Heart left ventricle (tissue), 16 donors: ENCODE data around the gene RELB. TPM values are rescaled to one million over a fixed set of nuclear protein-coding genes. Genes with fewer than 3 reads are reported as not detected.

Experiments
- ATAC-seq, 4 donors: fragments of 200-7000 bp; cut with Tn5 transposase; one replicate each; pipeline ENCODE4 v1.9.1; 2020 to 2022; ENCODE audit warnings: moderate library complexity in 4 of 4, mild to moderate bottlenecking in 3 of 4, moderate number of reproducible peaks in 1 of 4
- DNase-seq, 5 donors: peaks; one replicate each; pipeline ENCODE4 v3.0.0-alpha.2; 2020
- H3K27ac ChIP-seq, 12 donors: fragments of 200-600 bp; sonication (generic) in 4 of 12; one replicate each; pipeline versions ENCODE4 v1.5.0 to v1.8.0; 2016 to 2022; ENCODE audit warnings: mild to moderate bottlenecking in 2 of 12
- H3K27me3 ChIP-seq, 9 donors: fragments of 200-600 bp; sonication (generic) in 2 of 9; one replicate each; pipeline versions ENCODE4 v1.5.1 to v1.8.0; 2016 to 2022; ENCODE audit warnings: mild to moderate bottlenecking in 3 of 9
- H3K36me3 ChIP-seq, 9 donors: fragments of 200-600 bp; sonication (generic) in 2 of 9; one replicate each; pipeline versions ENCODE4 v1.5.0 to v1.8.0; 2018 to 2022; ENCODE audit warnings: mild to moderate bottlenecking in 2 of 9
- H3K4me1 ChIP-seq, 12 donors: fragments of 200-600 bp; sonication (generic) in 4 of 12; one replicate each; pipeline versions ENCODE4 v1.5.0 to v1.8.0; 2016 to 2022; ENCODE audit warnings: mild to moderate bottlenecking in 3 of 12
- H3K4me3 ChIP-seq, 12 donors: fragments of 200-600 bp; sonication (generic) in 4 of 12; one replicate each; pipeline versions ENCODE4 v1.5.0 to v1.8.0; 2017 to 2022; ENCODE audit warnings: mild to moderate bottlenecking in 9 of 12, moderate library complexity in 4 of 12
- H3K9me3 ChIP-seq, 12 donors: fragments of 200-600 bp; sonication (generic) in 4 of 12; one replicate each; pipeline versions ENCODE4 v1.5.0 to v1.8.0; 2016 to 2022; ENCODE audit warnings: mild to moderate bottlenecking in 1 of 12
- CTCF ChIP-seq, 12 donors: fragments of 200-600 bp; sonication (generic) in 4 of 12; IDR thresholded peaks; one replicate each; pipeline versions ENCODE4 v1.5.0 to v1.8.0; 2018 to 2022; ENCODE audit warnings: antibody characterized with exemption in 12 of 12, mild to moderate bottlenecking in 5 of 12
- POLR2A ChIP-seq, 2 donors: fragments of 450-650 bp; IDR thresholded peaks; one replicate each; pipeline ENCODE4 v1.6.1; 2017; ENCODE audit warnings: antibody characterized with exemption in 2 of 2, mild to moderate bottlenecking in 2 of 2, moderate library complexity in 2 of 2
- WGBS, 4 donors: extraction: QIAGEN DNeasy Blood & Tissue Kit in 2 of 4; methylation state at CpG; one replicate each; pipeline versions ENCODE4 v1.1.5 to v1.1.7; 2013 to 2018; 5-methylcytosine and 5-hydroxymethylcytosine counted together
- intact Hi-C, 10 donors: fragments of 100-400 bp; cut with DNase I; formaldehyde crosslinking; loops; one replicate each; pipeline versions ENCODE4 v1.11.1 to v1.14.2; 2022
- polyA plus RNA-seq, 2 donors: library from polyadenylated mRNA; stranded (reverse); fragments of 200-250 nt; gene quantifications; one replicate each; pipeline ENCODE4 v1.2.3, GENCODE V29; 2013
- total RNA-seq, 9 donors: library from RNA; depleted of rRNA in 2 of 9; stranded (reverse); fragments of >200 nt in 2 of 9; fragmentation: NEBNext Ultra II Directional in 3 of 9; extraction: Animal tissue kit (Norgen Biotek cat#: 25700) in 3 of 9; gene quantifications; one replicate each; pipeline versions ENCODE4 v1.1.0 to v1.2.4, GENCODE V29; 2016 to 2023
- donor health status: ischemic (EF 13 %, LVEDD 7.1; RV severe dilation, severe dysfunction).
- donor health status: healthy with polysubstance abuse.
- donor health status: DM: no; HTN: yes; CAD: no.
- donor health status: DM: no; HTN: no; CAD: no.
- donor health status: ischemic (EF 25% LVEDD 6.9; RV normal size, moderate dysfunction).
- donor health status: ischemic (EF 25% LVEDD 5.7; RV mildly dilated, moderate dysfunction).
- donor health status: healthy.
- donor health status: DM: yes; HTN: yes; CAD: no.
- donor health status: ischemic (EF 35%, LVEDD 5.7; RV mildly dilated, moderate dysfunction).
- donor health status: nonischemic (EF 11% LVEDD 7.7; RV severe dilation, severe dysfunction).
- donor health status: DM: yes; HTN: yes; CAD: no.
- donor health status: PGD.
- donor health status: ischemic (EF 29% LVEDD 5.4; RV normal size, mild dysfunction).
- donor health status: nonischemic (EF 23%, LVEDD 6.1; RV moderate dilation, normal function).

RELB gene
- total and polyA plus RNA-seq, 11 donors = 1.6 to 23.2 (median 6.7) TPM

GRCh38 chr19:44986389-44986788, 14.9 kb upstream of the RELB start:
- no peak overlapping the region for H3K27ac ChIP-seq
- ATAC-seq (no peak), DNase-seq (no peak)
- intact Hi-C loops = no loop called here
- H3K27me3 ChIP-seq = no peaks in the 10 kb centered on the region
- H3K9me3 ChIP-seq = no peaks in the 10 kb centered on the region
- no peak for TF ChIP-seq POLR2A (IDR thresholded peaks at IDR 0.05)
- TF ChIP-seq CTCF (IDR thresholded peaks at IDR 0.05) = no peak
- 90 to 93% (median 92%) methylated on average over 7 of the region's 7 CpGs for WGBS, 4 donors
- H3K4me1 ChIP-seq = no peaks in the 10 kb centered on the region
- peaks cover 0 to 98% (median 86%) of the 10 kb centered on the region in 9 donors for H3K36me3 ChIP-seq
- H3K4me3 ChIP-seq = no peak overlapping the region

- WGBS, 4 donors = 86 to 95% (median 89%) methylated on average over 8 to 20 of the region's 20 CpGs
- H3K27me3 ChIP-seq = no peaks in the 10 kb centered on the region
- intact Hi-C loops = no loop called here
- ATAC-seq (no peak), DNase-seq (no peak)
- H3K9me3 ChIP-seq = no peaks in the 10 kb centered on the region
- H3K36me3 ChIP-seq = peaks cover 0 to 98% (median 86%) of the 10 kb centered on the region in 9 donors
- H3K4me3 ChIP-seq = no peak overlapping the region
- TF ChIP-seq CTCF (IDR thresholded peaks at IDR 0.05) (no peak), POLR2A (IDR thresholded peaks at IDR 0.05) (no peak)
- H3K27ac ChIP-seq = no peak overlapping the region
- no peaks in the 10 kb centered on the region for H3K4me1 ChIP-seq
These were observed 14.1 kb upstream of the RELB start for GRCh38 chr19:44987148-44987675.

- ATAC-seq = no peak
- Histone ChIP-seq H3K4me1 (no peaks in the 10 kb centered on the region), H3K27me3 (no peaks in the 10 kb centered on the region), H3K36me3 (peaks cover 0 to 96% (median 89%) of the 10 kb centered on the region in 9 donors), H3K9me3 (no peaks in the 10 kb centered on the region), H3K27ac (no peak overlapping the region), H3K4me3 (no peak overlapping the region)
- intact Hi-C loops = no loop called here
- no peak for DNase-seq
- 83 to 100% (median 86%) methylated on average over 5 to 9 of the region's 9 CpGs for WGBS, 4 donors
- TF ChIP-seq POLR2A (IDR thresholded peaks at IDR 0.05) = no peak
- no peak for TF ChIP-seq CTCF (IDR thresholded peaks at IDR 0.05)
These were observed 13.0 kb upstream of the RELB start for GRCh38 chr19:44988273-44988672.

GRCh38 chr19:44988896-44989556, 12.2 kb upstream of the RELB start:
- no peaks in the 10 kb centered on the region for H3K27me3 ChIP-seq
- no peaks in the 10 kb centered on the region for H3K9me3 ChIP-seq
- no peak overlapping the region for H3K27ac ChIP-seq
- ATAC-seq (peak in 3 of 4 donors; percentile 18 to 38 (median 36)), DNase-seq (peak; percentile 55 to 82 (median 66))
- H3K36me3 ChIP-seq = peaks cover 0 to 99% (median 89%) of the 10 kb centered on the region in 9 donors
- TF ChIP-seq CTCF (IDR thresholded peaks at IDR 0.05) = peak in 11 of 12 donors; percentile 28 to 62 (median 46)
- TF ChIP-seq POLR2A (IDR thresholded peaks at IDR 0.05) = no peak
- no peaks in the 10 kb centered on the region for H3K4me1 ChIP-seq
- WGBS, 4 donors = 76 to 80% (median 79%) methylated on average over 14 to 15 of the region's 15 CpGs
- intact Hi-C loops = no loop called here
- H3K4me3 ChIP-seq = no peak overlapping the region
